Lung (tissue), 12 donors: ENCODE measurements around the gene ZNF219. TPM values are rescaled to one million over a fixed set of nuclear protein-coding genes. Genes with fewer than 3 reads are reported as not detected.

Source experiments
- ATAC-seq: fragments of 200-7000 bp; cut with Tn5 transposase; one replicate; pipeline ENCODE4 v1.9.1; 2020; ENCODE audit warnings: moderate number of reproducible peaks; ENCODE audit not compliant: insufficient read depth, low FRiP score
- DNase-seq, 3 donors: peaks; one replicate each; pipeline ENCODE4 v3.0.0-alpha.2; 2013 to 2017
- H3K27ac ChIP-seq, 2 donors: one replicate each; pipeline ENCODE4 v1.5.1; 2013; ENCODE audit warnings: mild to moderate bottlenecking in 2 of 2, moderate library complexity in 2 of 2, control low read depth in 1 of 2, inconsistent platforms in 1 of 2, low read depth in 1 of 2, low read length in 1 of 2
- H3K27me3 ChIP-seq, 3 donors: one replicate each; pipeline ENCODE4 v1.5.1; 2013; ENCODE audit warnings: low read length in 2 of 3; ENCODE audit not compliant: control insufficient read depth in 3 of 3, insufficient read depth in 3 of 3
- H3K36me3 ChIP-seq, 4 donors: one replicate each; pipeline ENCODE4 v1.5.1; 2013; ENCODE audit warnings: low read length in 4 of 4, mild to moderate bottlenecking in 1 of 4, moderate library complexity in 1 of 4; ENCODE audit not compliant: control insufficient read depth in 4 of 4, insufficient read depth in 4 of 4
- H3K4me1 ChIP-seq, 5 donors: one replicate each; pipeline ENCODE4 v1.5.1; 2013; ENCODE audit warnings: low read length in 5 of 5, mild to moderate bottlenecking in 2 of 5, moderate library complexity in 1 of 5; ENCODE audit not compliant: control insufficient read depth in 5 of 5, insufficient read depth in 5 of 5
- H3K4me3 ChIP-seq: one replicate; pipeline ENCODE4 v1.5.1; 2013; ENCODE audit warnings: mild to moderate bottlenecking, control low read depth, moderate library complexity
- H3K9ac ChIP-seq, 2 donors: one replicate each; pipeline ENCODE4 v1.5.1; 2013; ENCODE audit warnings: low read length in 2 of 2, control low read depth in 1 of 2; ENCODE audit not compliant: insufficient read depth in 1 of 2
- H3K9me3 ChIP-seq, 4 donors: one replicate each; pipeline ENCODE4 v1.5.1; 2013; ENCODE audit warnings: low read length in 3 of 4, mild to moderate bottlenecking in 1 of 4, moderate library complexity in 1 of 4; ENCODE audit not compliant: control insufficient read depth in 4 of 4, insufficient read depth in 3 of 4
- CTCF ChIP-seq: IDR thresholded peaks from 2 replicates; pipeline ENCODE4 v1.5.1; 2012; ENCODE audit warnings: mild to moderate bottlenecking; ENCODE audit errors: control extremely low read depth, extremely low read depth
- WGBS, 2 donors: extraction: QIAGEN DNeasy Blood & Tissue Kit; methylation state at CpG; one replicate each; pipeline ENCODE4 v1.1.7; 2013; 5-methylcytosine and 5-hydroxymethylcytosine counted together
- polyA plus RNA-seq, 2 donors: library from polyadenylated mRNA; stranded (reverse); fragments of 200-250 nt; gene quantifications; one replicate each; pipeline ENCODE4 v1.2.1, GENCODE V29; 2013
- total RNA-seq, 2 donors: library from RNA; depleted of rRNA in 1 of 2; stranded (reverse); fragments of >200 nt in 1 of 2; gene quantifications; one replicate each; pipeline ENCODE4 v1.2.1, GENCODE V29; 2014 to 2021
- donor health status: control.
- donor health status: control.
- donor health status: Bipolar disorder and iron deficiency.
- donor health status: healthy.
- donor health status: DM: yes; HTN: yes; CAD: no.

The ZNF219 gene
- total and polyA plus RNA-seq, 4 donors = 8.0 to 48.5 (median 30.0) TPM

- ATAC-seq (peak; percentile 20), DNase-seq (peak; percentile 60 to 71 (median 68))
- Histone ChIP-seq H3K9me3 (peaks cover 0 to 2% (median 0%) of the 10 kb centered on the region in 4 donors), H3K27ac (peak overlapping the region in 1 of 2 donors; percentile 54), H3K4me3 (no peak overlapping the region), H3K9ac (no peak overlapping the region), H3K4me1 (no peaks in the 10 kb centered on the region), H3K36me3 (peaks cover 15 to 54% (median 41%) of the 10 kb centered on the region in 4 donors), H3K27me3 (no peaks in the 10 kb centered on the region)
- WGBS, 2 donors = 50 to 63% methylated on average over 19 of the region's 19 CpGs
- no peak for TF ChIP-seq CTCF
Observed at GRCh38 chr14:21087294-21088091, 11.0 kb downstream of the ZNF219 start.

GRCh38 chr14:21086908-21087293, 11.6 kb downstream of the ZNF219 start:
- H3K27me3 ChIP-seq = no peaks in the 10 kb centered on the region
- ATAC-seq (no peak), DNase-seq (no peak)
- no peaks in the 10 kb centered on the region for H3K9me3 ChIP-seq
- peak overlapping the region in 1 of 2 donors; percentile 3 for H3K9ac ChIP-seq
- no peak overlapping the region for H3K4me3 ChIP-seq
- 88 to 91% methylated on average over 4 of the region's 4 CpGs for WGBS, 2 donors
- TF ChIP-seq CTCF = no peak
- H3K4me1 ChIP-seq = no peaks in the 10 kb centered on the region
- peaks cover 17 to 60% (median 45%) of the 10 kb centered on the region in 4 donors for H3K36me3 ChIP-seq
- H3K27ac ChIP-seq = peak overlapping the region in 1 of 2 donors; percentile 54

- H3K4me3 ChIP-seq = no peak overlapping the region
- no peak for TF ChIP-seq CTCF
- ATAC-seq (peak; percentile 38), DNase-seq (peak in 1 of 3 donors; percentile 10)
- no peak overlapping the region for H3K9ac ChIP-seq
- WGBS, 2 donors = 54 to 57% methylated on average over 17 of the region's 17 CpGs
- no peaks in the 10 kb centered on the region for H3K9me3 ChIP-seq
- H3K36me3 ChIP-seq = peaks cover 19 to 70% (median 50%) of the 10 kb centered on the region in 4 donors
- no peaks in the 10 kb centered on the region for H3K4me1 ChIP-seq
- no peaks in the 10 kb centered on the region for H3K27me3 ChIP-seq
- peak overlapping the region; percentile 0 to 68 for H3K27ac ChIP-seq
Observed at GRCh38 chr14:21084998-21085853, 13.2 kb downstream of the ZNF219 start.
